Suprapubic skin (tissue), 4 donors: ENCODE results near the gene NUBP1. TPM values are rescaled to one million over a fixed set of nuclear protein-coding genes. Genes with fewer than 3 reads are reported as not detected.
"Not testable (repeated sequence)": the region's sequence is repeated elsewhere in the genome, so short reads cannot be mapped to it uniquely, and the experiment has no call there.

Experiments
- DNase-seq, 2 donors: peaks; one replicate each; pipeline ENCODE4 v3.0.0-alpha.2; 2019; ENCODE audit warnings: low spot score in 2 of 2
- H3K27ac ChIP-seq: fragments of 200-600 bp; sonication (generic); one replicate; pipeline ENCODE4 v1.5.1; 2019
- H3K27me3 ChIP-seq: fragments of 200-600 bp; sonication (generic); one replicate; pipeline ENCODE4 v1.5.1; 2019
- H3K36me3 ChIP-seq: fragments of 200-600 bp; sonication (generic); one replicate; pipeline ENCODE4 v1.5.1; 2019
- H3K4me1 ChIP-seq: fragments of 200-600 bp; sonication (generic); one replicate; pipeline ENCODE4 v1.5.1; 2019
- H3K4me3 ChIP-seq: fragments of 200-600 bp; sonication (generic); one replicate; pipeline ENCODE4 v1.5.1; 2019; ENCODE audit warnings: mild to moderate bottlenecking
- H3K9me3 ChIP-seq: fragments of 200-600 bp; sonication (generic); one replicate; pipeline ENCODE4 v1.5.1; 2019
- CTCF ChIP-seq, 2 donors: fragments of 200-600 bp in 1 of 2; fragments of 450-650 bp in 1 of 2; sonication (generic) in 1 of 2; IDR thresholded peaks; one replicate each; pipeline ENCODE4 v1.5.1; 2016 to 2019; ENCODE audit warnings: antibody characterized with exemption in 2 of 2, mild to moderate bottlenecking in 1 of 2, moderate library complexity in 1 of 2
- EP300 ChIP-seq: sonication (generic); formaldehyde crosslinking; IDR thresholded peaks from one replicate; pipeline ENCODE4 v1.6.1; 2017; ENCODE audit warnings: antibody characterized with exemption
- POLR2A ChIP-seq, 2 donors: fragments of 450-650 bp; IDR thresholded peaks; one replicate each; pipeline ENCODE4 v1.6.1; 2017; ENCODE audit warnings: antibody characterized with exemption in 2 of 2, mild to moderate bottlenecking in 2 of 2, moderate library complexity in 2 of 2
- POLR2AphosphoS5 ChIP-seq, 3 donors: sonication (generic); formaldehyde crosslinking; IDR thresholded peaks; one replicate each; pipeline ENCODE4 v1.6.1; 2017; ENCODE audit warnings: antibody characterized with exemption in 3 of 3
- WGBS: methylation state at CpG from one replicate; pipeline ENCODE4 v1.1.5; 2018; 5-methylcytosine and 5-hydroxymethylcytosine counted together
- total RNA-seq, 4 donors: library from RNA; depleted of rRNA; stranded (reverse); fragments of >200 nt; gene quantifications; one replicate each; pipeline ENCODE4 v1.1.0, GENCODE V29; 2016

The NUBP1 gene
- total RNA-seq, 4 donors from 2014 or later = 12.2 to 19.2 (median 16.3) TPM

DNA sequence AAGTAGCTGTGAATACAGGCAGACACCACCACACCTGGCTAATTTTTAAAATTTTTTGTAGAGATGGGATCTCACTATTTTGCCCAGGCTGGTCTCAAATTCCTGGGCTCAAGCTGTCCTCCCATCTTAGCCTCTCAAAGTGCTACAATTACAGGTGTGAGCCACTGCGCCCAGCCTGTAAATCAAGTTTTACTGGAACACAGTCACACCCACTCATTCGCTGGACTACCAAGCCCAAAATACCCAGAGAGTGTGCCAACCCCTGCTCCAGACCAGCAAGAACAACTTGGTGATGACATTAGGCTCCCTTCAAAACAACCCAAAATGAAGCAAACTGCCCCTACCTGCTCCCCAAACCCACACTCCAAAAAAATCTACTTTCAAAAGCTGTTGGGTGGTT lies 39.0 kb downstream of the NUBP1 start:
- no peaks in the 10 kb centered on the region for H3K36me3 ChIP-seq
- no peak overlapping the region for H3K4me3 ChIP-seq
- no peaks in the 10 kb centered on the region for H3K9me3 ChIP-seq
- no peak for TF ChIP-seq POLR2A (IDR thresholded peaks at IDR 0.05)
- TF ChIP-seq POLR2AphosphoS5 (IDR thresholded peaks at IDR 0.05) = no peak
- TF ChIP-seq CTCF (IDR thresholded peaks at IDR 0.05) = no peak
- no peak for TF ChIP-seq EP300
- DNase-seq = no peak
- WGBS = 52% methylated on average over 2 of the region's 2 CpGs
- no peak overlapping the region for H3K27ac ChIP-seq
- H3K27me3 ChIP-seq = no peaks in the 10 kb centered on the region
- H3K4me1 ChIP-seq = no peaks in the 10 kb centered on the region

- WGBS = 87% methylated on average over 5 of the region's 5 CpGs
- TF ChIP-seq POLR2A (IDR thresholded peaks at IDR 0.05) = no peak
- TF ChIP-seq POLR2AphosphoS5 (IDR thresholded peaks at IDR 0.05) = no peak
- Histone ChIP-seq H3K36me3 (no peaks in the 10 kb centered on the region), H3K4me1 (no peaks in the 10 kb centered on the region), H3K27ac (no peak overlapping the region), H3K9me3 (no peaks in the 10 kb centered on the region), H3K4me3 (no peak overlapping the region), H3K27me3 (no peaks in the 10 kb centered on the region)
- no peak for DNase-seq
Observed at GRCh38 chr16:10787304-10787703, 43.7 kb downstream of the NUBP1 start.

GRCh38 chr16:10788630-10789029 lies 45.0 kb downstream of the NUBP1 start:
- H3K27ac ChIP-seq, H3K4me3 ChIP-seq, DNase-seq, H3K9me3 ChIP-seq, H3K36me3 ChIP-seq, H3K27me3 ChIP-seq, H3K4me1 ChIP-seq: not testable (repeated sequence)
- 64% methylated on average over 4 of the region's 4 CpGs for WGBS

DNA sequence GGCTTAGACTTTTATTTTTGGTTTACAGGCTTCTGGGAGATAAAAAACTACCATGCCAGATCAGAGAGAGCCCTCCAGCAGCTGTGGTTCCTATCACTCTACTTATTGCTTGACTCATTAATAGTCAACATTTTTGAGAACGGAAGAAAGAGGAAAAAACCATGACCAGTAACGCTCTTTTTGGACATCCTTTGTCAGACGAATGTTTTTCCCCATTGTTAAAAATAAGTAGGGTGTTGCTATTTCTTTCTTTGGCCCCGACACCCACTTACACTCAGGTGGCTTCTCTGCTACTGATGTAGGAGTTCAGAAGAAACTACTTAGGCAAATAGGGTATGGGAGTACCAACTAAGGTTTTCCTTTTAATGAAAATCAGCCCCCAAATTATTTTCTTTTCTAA lies 47.4 kb downstream of the NUBP1 start:
- TF ChIP-seq POLR2A (IDR thresholded peaks at IDR 0.05) (no peak), EP300 (no peak), POLR2AphosphoS5 (IDR thresholded peaks at IDR 0.05) (no peak), CTCF (IDR thresholded peaks at IDR 0.05) (no peak)
- H3K27me3 ChIP-seq = no peaks in the 10 kb centered on the region
- 83% methylated on average over 4 of the region's 4 CpGs for whole genome bisulfite sequencing

GRCh38 chr16:10799736-10800135 lies 56.1 kb downstream of the NUBP1 start:
- Histone ChIP-seq H3K4me3 (no peak overlapping the region), H3K27ac (no peak overlapping the region), H3K27me3 (no peaks in the 10 kb centered on the region), H3K4me1 (no peaks in the 10 kb centered on the region), H3K36me3 (no peaks in the 10 kb centered on the region), H3K9me3 (no peaks in the 10 kb centered on the region)
- TF ChIP-seq CTCF (IDR thresholded peaks at IDR 0.05) (no peak), EP300 (no peak), POLR2A (IDR thresholded peaks at IDR 0.05) (no peak), POLR2AphosphoS5 (IDR thresholded peaks at IDR 0.05) (no peak)
- WGBS = 90% methylated on average over 3 of the region's 3 CpGs
- DNase-seq = no peak

More for the DNA sequence above, 47.4 kb downstream of the NUBP1 start:
- Histone ChIP-seq H3K4me3 (no peak overlapping the region), H3K9me3 (no peaks in the 10 kb centered on the region), H3K27ac (no peak overlapping the region), H3K36me3 (no peaks in the 10 kb centered on the region), H3K4me1 (no peaks in the 10 kb centered on the region)
- DNase-seq = no peak

GRCh38 chr16:10805334-10805733 lies 61.7 kb downstream of the NUBP1 start:
- H3K36me3 ChIP-seq = no peaks in the 10 kb centered on the region
- no peak overlapping the region for H3K4me3 ChIP-seq
- TF ChIP-seq POLR2A (IDR thresholded peaks at IDR 0.05) = no peak
- no peak for TF ChIP-seq POLR2AphosphoS5 (IDR thresholded peaks at IDR 0.05)
- no peak for TF ChIP-seq CTCF (IDR thresholded peaks at IDR 0.05)
- TF ChIP-seq EP300 = no peak
- H3K27me3 ChIP-seq = no peaks in the 10 kb centered on the region
- no peaks in the 10 kb centered on the region for H3K4me1 ChIP-seq
- DNase-seq = no peak
- WGBS = 60% methylated on average over 9 of the region's 9 CpGs
- H3K27ac ChIP-seq = no peak overlapping the region
- no peaks in the 10 kb centered on the region for H3K9me3 ChIP-seq
